HG02610 (cell line): ENCODE measurements around the gene ATP5MG.
"Not testable (repeated sequence)": the region's sequence is repeated elsewhere in the genome, so short reads cannot be mapped to it uniquely, and the experiment has no call there.

Source experiments
- ATAC-seq: cut with Tn5 transposase; IDR thresholded peaks from one replicate; pipeline ENCODE4 v1.9.1; 2021; ENCODE audit warnings: mild to moderate bottlenecking, moderate library complexity; ENCODE audit not compliant: unreplicated experiment

The ATP5MG gene, protein sequence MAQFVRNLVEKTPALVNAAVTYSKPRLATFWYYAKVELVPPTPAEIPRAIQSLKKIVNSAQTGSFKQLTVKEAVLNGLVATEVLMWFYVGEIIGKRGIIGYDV

GRCh38 chr11:118401151-118401879 is at the start of gene ATP5MG:
ATP5MG (plus strand) TSS chr11:118401606; CDS start chr11:118401666, 60 bp downstream.
- no peak for ATAC-seq

- no peak for ATAC-seq
Observed at GRCh38 chr11:118353084-118353710, 48.2 kb upstream of the ATP5MG start.

GRCh38 chr11:118358071-118358470 is 43.3 kb upstream of the ATP5MG start:
- no peak for ATAC-seq

DNA sequence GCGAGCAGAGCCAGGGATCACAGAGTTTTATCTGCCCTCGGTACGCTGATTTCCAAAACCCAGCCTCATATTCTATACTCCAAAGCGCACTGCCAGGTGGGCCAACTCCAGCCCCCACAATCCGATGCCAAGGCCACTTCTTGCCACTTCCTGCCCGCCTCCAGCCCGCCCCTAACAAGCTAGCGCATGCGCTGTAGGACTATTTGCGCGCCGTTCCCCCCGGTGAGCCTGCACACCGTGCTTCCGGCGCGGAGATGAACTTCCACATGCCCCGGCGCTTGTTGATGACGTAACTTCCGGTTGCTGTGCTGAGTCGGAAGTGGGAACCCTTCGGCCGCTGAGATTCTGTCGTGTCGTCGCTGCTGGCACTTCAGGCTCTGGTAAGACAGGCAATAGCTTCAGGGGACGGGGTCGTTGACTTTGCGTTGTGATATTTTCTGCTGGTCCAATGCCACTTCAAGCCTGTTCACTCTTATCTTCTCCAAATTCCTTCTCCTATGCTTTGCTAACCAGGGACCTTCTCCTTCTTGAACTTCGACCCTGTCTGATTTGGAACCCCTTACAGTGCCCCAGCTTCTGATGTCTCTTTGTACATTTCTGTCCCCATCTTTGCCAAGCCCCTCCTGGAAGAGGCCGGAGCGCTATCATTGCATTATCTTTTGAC is 42.0 kb upstream of the ATP5MG start, which contains the start of gene UBE4A:
TSS of gene UBE4A (plus strand) at position 306 of the 664 bp plus-strand sequence. CDS start 5,481 bp downstream, outside the sequence.
- peak; percentile 82 for ATAC-seq

GRCh38 chr11:118364956-118365615 is 36.3 kb upstream of the ATP5MG start:
- no peak for ATAC-seq

GRCh38 chr11:118366287-118366686 is 35.1 kb upstream of the ATP5MG start:
- no peak for ATAC-seq

DNA sequence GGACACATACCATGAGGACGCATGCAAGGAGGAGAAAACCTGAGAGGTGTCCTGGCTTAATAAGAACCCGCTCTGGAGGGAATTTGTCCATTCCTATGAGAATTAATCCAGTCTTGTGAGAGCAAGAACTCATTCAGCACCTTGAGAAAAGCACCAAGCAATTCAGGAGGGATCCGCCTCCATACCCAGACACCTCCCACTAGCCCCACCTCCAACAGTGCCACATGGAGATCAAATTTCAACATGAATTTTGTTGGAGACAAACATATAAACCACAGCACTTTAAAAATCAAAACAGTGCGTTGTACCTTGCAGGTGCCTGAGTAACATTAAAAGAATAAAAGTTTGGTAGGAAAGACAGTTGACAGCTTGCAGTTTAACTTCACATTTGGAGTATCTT is 30.6 kb upstream of the ATP5MG start:
- no peak for ATAC-seq

DNA sequence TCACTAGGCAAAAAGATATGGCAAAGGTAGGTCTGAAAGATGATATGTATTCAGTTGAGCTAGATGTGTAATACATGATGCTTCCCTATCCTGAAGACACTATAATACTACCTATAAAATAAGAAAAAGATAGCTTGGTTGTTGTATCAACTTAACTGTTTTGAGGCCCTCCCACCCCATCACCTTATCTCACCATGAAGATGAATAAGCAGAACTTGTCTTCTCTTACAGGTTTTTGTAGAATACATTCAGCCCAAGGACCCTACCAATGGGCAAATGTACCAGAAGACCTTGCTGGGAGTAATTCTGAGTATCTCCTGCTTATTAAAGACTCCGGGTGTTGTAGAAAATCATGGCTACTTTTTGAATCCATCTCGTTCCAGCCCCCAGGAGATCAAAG is 28.1 kb upstream of the ATP5MG start:
- no peak for ATAC-seq

DNA sequence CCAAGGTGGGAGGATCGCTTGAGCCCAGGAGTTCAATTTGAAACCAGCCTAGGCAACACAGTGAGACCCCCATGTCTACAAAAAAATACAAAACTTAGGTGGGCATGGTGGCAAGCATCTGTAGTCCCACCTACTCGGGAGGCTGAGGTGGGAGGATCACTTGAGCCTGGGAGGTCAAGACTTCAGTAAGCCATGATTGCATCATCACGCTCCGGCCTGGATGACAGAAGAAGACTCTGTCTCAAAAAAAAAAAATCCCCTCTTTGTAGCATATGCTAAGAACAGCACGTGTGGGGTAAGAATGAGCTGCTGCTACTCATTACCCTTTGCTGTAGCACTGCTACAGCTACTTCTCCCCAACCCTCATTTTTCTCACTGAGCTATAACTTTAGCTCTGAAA is 27.5 kb upstream of the ATP5MG start:
- ATAC-seq, result no peak

- no peak for ATAC-seq
Observed at GRCh38 chr11:118374729-118375128, 26.7 kb upstream of the ATP5MG start.

- no peak for ATAC-seq
Observed at GRCh38 chr11:118375978-118376377, 25.4 kb upstream of the ATP5MG start.

DNA sequence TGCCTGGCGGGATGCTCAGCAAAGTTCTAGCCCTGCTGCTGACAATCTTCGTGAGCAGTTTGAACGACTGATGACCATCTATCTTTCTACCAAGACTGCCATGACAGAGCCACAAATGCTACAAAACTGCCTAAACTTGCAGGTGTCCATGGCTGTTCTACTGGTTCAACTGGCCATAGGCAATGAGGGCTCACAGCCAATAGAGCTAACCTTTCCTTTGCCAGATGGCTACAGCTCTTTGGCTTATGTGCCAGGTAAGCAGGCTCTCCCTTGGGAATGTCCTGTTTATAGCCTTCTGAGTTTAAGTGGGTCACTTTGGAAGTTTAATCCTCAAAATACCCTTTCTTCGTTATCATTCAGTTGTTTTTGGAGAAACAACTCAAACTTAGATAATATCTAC is 21.9 kb upstream of the ATP5MG start:
- ATAC-seq, result no peak

DNA sequence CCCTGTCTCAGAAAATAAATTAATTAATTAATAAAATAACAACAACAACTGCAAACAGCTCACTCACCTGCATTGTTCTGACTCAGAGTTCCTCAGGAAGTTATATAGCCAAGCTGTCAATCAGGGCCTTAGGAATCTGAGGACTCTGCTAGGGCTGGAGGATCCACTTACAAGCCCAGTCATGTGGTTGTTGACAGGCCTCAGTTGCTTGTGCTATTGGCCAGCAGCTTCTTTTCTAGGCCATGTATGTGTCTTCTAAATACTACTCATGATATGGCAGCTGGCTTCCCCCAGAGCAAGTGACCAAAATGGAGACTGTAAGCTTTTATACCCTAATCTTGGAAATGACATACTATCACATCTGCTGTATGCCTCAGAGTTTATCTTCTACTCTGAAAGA is 20.8 kb upstream of the ATP5MG start:
- ATAC-seq, result no peak

GRCh38 chr11:118382954-118383353 is 18.5 kb upstream of the ATP5MG start:
- no peak for ATAC-seq

- ATAC-seq, result no peak
Observed at GRCh38 chr11:118383657-118384056, 17.7 kb upstream of the ATP5MG start.

DNA sequence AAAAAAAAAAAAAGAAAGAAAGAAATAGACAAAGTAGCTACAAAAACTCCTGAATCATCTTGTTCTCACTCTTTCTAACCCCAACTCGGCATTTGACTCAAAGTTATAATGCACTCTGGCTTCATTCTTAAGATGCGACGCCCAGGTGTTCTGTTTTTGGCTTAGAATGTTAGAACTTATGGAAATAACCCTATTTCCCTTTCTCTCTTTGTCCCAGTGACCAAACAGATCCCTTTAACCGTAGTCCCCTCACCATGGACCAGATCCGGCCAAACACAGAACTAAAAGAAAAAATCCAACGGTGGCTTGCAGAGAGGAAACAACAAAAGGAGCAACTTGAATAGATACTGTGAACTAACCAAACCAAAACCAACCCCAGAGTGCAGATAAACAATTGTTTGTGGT is 5.3 kb upstream of the ATP5MG start:
- no peak for ATAC-seq

GRCh38 chr11:118397448-118397847 is 4.0 kb upstream of the ATP5MG start:
- ATAC-seq, result no peak

DNA sequence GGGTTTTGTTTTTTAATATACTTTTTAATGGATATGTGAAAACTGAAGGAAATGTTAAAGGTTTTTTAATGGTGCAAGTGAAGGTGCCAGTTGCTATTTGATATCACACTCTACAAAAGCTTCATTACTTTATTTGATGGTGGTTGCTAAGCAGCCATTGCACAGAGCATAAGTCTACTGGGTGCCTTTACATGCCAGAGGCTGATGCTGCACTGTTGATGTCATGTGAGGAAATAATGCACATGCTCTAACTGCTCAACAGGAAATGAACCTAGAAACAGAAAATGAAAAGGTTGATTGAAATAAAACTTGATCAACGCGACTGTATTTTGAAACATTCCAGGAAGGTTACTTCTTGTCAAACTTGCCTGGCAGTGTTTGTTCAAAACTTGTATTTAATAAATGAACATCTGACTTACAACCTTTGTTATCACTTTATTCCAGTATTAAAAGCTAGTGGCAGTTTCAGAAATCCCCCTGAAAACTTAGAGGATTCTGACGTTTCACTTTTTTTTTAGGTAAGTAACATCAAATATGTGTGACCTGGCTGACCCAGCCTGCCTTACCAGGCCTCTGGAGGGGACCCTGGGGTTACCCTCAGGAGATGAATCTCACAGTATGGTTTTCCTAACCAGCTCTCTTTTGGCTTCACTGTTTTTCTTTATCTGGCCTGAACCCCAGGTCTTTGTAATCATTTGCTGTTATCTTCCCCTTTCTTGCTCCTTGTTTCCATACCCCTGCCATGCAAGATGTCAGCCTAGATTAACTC is 2.4 kb upstream of the ATP5MG start:
- ATAC-seq, result no peak

- no peak for ATAC-seq
Observed at GRCh38 chr11:118401880-118402590, 629 bp downstream of the ATP5MG start.

DNA sequence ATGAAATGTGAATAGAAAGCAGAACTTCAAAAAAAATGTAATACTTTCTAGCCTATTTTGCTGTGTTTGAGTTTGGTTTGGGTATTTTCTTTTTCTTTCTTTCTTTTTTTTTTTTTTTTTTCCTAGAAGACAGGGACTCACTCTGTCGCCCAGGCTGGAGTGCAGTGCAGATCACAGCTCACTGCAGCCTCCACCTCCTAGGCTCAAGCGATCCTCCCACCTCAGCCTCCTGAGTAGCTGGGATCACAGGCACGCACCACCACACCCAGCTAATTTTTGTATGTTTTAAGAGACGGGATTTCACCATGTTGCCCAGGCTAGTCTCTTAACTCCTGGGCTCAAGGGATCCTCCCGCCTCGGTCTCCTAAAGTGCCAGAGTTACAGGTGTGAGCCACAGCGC is 1.2 kb downstream of the ATP5MG start:
- not testable (repeated sequence) for ATAC-seq
